MCF 10A (cell line): ENCODE results near the gene TRAPPC4. TPM values are rescaled to one million over a fixed set of nuclear protein-coding genes. Genes with fewer than 3 reads are reported as not detected.
"Not testable (repeated sequence)": the region's sequence is repeated elsewhere in the genome, so short reads cannot be mapped to it uniquely, and the experiment has no call there.

Experiments used
- Bru-seq: library from RNA; stranded (reverse); fragments of 400-500 nt; gene quantifications from one replicate; lab custom pipeline; 2021; lab: Mats Ljungman, UMichigan
- BruChase-seq, 2 experiments: library from RNA; stranded (reverse); fragments of 400-500 nt; gene quantifications; one replicate each; lab custom pipeline; 2021; lab: Mats Ljungman, UMichigan
- BruUV-seq: library from RNA; stranded (reverse); fragments of 400-500 nt; replicated peaks from 2 replicates; lab custom pipeline; 2021; lab: Mats Ljungman, UMichigan
- CTCF ChIA-PET: fragments of 300-600 bp; sonication (Branson Sonifier 250); formaldehyde crosslinking; extraction: SDS; loops from one replicate; lab custom pipeline; 2021; ENCODE audit warnings: antibody characterized with exemption, inconsistent platforms; lab: Yijun Ruan, JAX
- POLR2A ChIA-PET: fragments of 300-600, 350-650 bp; sonication (Branson Sonifier 250); formaldehyde crosslinking; extraction: SDS; loops from one replicate; lab custom pipeline; 2020; ENCODE audit warnings: antibody characterized with exemption, inconsistent platforms; lab: Yijun Ruan, JAX
- DNase-seq: peaks from one replicate; pipeline ENCODE4 v3.0.0-alpha.2; 2018; ENCODE audit not compliant: unreplicated experiment
- H3K27ac Mint-ChIP-seq: one replicate; pipeline ENCODE4 v1.8.0; 2022; ENCODE audit warnings: mild to moderate bottlenecking, low read depth, mixed read lengths; ENCODE audit not compliant: unreplicated experiment
- H3K27me3 Mint-ChIP-seq: one replicate; pipeline ENCODE4 v1.8.0; 2022; ENCODE audit warnings: mixed read lengths; ENCODE audit not compliant: insufficient read depth, unreplicated experiment
- H3K36me3 Mint-ChIP-seq: one replicate; pipeline ENCODE4 v1.8.0; 2022; ENCODE audit warnings: mild to moderate bottlenecking, moderate library complexity, mixed read lengths; ENCODE audit not compliant: insufficient read depth, unreplicated experiment
- H3K4me1 Mint-ChIP-seq: one replicate; pipeline ENCODE4 v1.8.0; 2022; ENCODE audit warnings: mixed read lengths; ENCODE audit not compliant: insufficient read depth, unreplicated experiment
- H3K4me3 Mint-ChIP-seq: one replicate; pipeline ENCODE4 v1.8.0; 2022; ENCODE audit warnings: mild to moderate bottlenecking, moderate library complexity, mixed read lengths; ENCODE audit not compliant: unreplicated experiment
- H3K9me3 Mint-ChIP-seq: one replicate; pipeline ENCODE4 v1.8.0; 2022; ENCODE audit warnings: mixed read lengths; ENCODE audit not compliant: unreplicated experiment
- intact Hi-C: fragments of 100-400 bp; cut with micrococcal nuclease; formaldehyde crosslinking; loops from 2 replicates; pipeline ENCODE4 v1.14.1; 2022
- long read RNA-seq: library from polyadenylated mRNA; stranded (forward); transcript quantifications from one replicate; pipeline ENCODE4 v2.0.0, GENCODE V29; 2022
- total RNA-seq: library from RNA; stranded (reverse); gene quantifications from 2 replicates; pipeline ENCODE4 v1.2.3, GENCODE V29; 2022
- TF ChIP-seq, protein P1 (sequence below): fragments of 200-600 bp; IDR thresholded peaks from one replicate; pipeline ENCODE4 v1.8.0; 2022; ENCODE audit warnings: antibody characterized with exemption, mild to moderate bottlenecking; ENCODE audit not compliant: unreplicated experiment

Gene TRAPPC4, protein sequence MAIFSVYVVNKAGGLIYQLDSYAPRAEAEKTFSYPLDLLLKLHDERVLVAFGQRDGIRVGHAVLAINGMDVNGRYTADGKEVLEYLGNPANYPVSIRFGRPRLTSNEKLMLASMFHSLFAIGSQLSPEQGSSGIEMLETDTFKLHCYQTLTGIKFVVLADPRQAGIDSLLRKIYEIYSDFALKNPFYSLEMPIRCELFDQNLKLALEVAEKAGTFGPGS
- total RNA-seq (78.6 and 96.5 TPM in 2 replicates), Bru-seq, nascent RNA (percentile 73 among the genes with signal in this experiment), BruChase-seq, experiment 1, labeled RNA remaining after a 6-hour chase (percentile 91 among the genes with signal in this experiment), BruChase-seq, experiment 2, labeled RNA remaining after a 2-hour chase (percentile 82 among the genes with signal in this experiment)
- long read RNA-seq, transcript TRAPPC4-214 (5 exons, 1,759 nt): major isoform, 103 of 127 reads
- long read RNA-seq, transcript TRAPPC4-205 (5 exons, 768 nt): minor isoform, 5 of 127 reads
- long read RNA-seq, partial matches to known transcripts: 0 of 127 reads
- long read RNA-seq, other reads (novel, unspliced or antisense): 8 of 127 reads

DNA sequence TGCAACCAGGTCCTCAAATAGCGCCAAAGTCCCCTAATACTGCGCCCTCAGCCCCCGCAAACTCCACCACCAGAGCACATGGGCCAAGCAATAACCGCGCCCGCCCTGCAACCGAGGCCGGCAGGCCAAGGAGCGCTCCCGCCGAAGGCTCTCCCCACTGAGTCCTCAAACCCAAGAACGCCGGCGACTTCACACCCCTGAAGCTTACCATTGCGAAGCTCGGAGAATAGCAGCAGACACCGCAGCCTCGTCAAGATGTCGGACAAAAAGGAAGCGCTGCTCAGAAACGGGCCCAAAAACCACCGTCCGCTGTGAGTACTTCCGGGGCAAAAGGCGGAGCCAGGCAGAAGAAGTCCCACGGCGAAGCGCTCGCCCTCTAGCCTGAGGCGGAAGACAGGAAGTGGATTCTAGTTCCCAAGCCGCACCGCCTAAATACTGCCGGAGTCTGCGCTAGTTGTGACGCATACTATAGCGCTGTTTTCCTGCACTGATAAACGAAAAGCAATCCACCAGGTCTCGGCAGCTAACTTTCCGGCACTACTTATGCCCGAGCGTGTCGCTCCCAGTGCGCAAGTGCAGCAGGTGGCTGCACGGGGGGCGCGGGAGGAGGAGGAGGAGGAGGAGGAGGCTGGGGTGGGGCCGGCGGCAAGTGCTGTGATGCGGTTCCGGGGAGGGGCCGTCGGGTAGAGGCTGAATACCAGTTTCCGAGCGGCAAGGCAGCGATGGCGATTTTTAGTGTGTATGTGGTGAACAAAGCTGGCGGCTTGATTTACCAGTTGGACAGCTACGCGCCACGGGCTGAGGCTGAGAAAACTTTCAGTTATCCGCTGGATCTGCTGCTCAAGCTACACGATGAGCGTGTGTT, at the start of gene TRAPPC4, which contains the start of gene RPS25:
Gene TRAPPC4 (plus strand): TSS at position 693 of the 865 bp plus-strand sequence. CDS start 30 bp downstream, at position 723.
Gene RPS25 (minus strand): TSS at position 270 of the 865 bp plus-strand sequence. CDS start 59 bp downstream, at position 211.
- H3K27me3 Mint-ChIP-seq: no peaks in the 10 kb centered on the region
- DNase-seq: peak; percentile 97
- peak within 1 kb of the TSS; percentile 98 for H3K27ac Mint-ChIP-seq
- peak within 1 kb of the TSS; percentile 94 for H3K4me3 Mint-ChIP-seq
- BruUV-seq: no TSS peak
- POLR2A ChIA-PET: interaction anchor here (0.6 to 15.1 kb wide), 26 partner anchors 10 to 616 kb away, joined by 3 to 286 read pairs (median 4); partner anchors contain the start of genes C2CD2L, CENATAC, DPAGT1 and HMBS
- TF ChIP-seq, protein P1, sequence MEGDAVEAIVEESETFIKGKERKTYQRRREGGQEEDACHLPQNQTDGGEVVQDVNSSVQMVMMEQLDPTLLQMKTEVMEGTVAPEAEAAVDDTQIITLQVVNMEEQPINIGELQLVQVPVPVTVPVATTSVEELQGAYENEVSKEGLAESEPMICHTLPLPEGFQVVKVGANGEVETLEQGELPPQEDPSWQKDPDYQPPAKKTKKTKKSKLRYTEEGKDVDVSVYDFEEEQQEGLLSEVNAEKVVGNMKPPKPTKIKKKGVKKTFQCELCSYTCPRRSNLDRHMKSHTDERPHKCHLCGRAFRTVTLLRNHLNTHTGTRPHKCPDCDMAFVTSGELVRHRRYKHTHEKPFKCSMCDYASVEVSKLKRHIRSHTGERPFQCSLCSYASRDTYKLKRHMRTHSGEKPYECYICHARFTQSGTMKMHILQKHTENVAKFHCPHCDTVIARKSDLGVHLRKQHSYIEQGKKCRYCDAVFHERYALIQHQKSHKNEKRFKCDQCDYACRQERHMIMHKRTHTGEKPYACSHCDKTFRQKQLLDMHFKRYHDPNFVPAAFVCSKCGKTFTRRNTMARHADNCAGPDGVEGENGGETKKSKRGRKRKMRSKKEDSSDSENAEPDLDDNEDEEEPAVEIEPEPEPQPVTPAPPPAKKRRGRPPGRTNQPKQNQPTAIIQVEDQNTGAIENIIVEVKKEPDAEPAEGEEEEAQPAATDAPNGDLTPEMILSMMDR: no peak
- peaks cover 22% of the 10 kb centered on the region for H3K4me1 Mint-ChIP-seq
- CTCF ChIA-PET: interaction anchor here (0.5 to 1.7 kb wide), 6 partner anchors 12 to 320 kb away, joined by 3 to 5 read pairs (median 4); no protein-coding TSS in a partner anchor
- H3K9me3 Mint-ChIP-seq: no peaks in the 10 kb centered on the region
- H3K36me3 Mint-ChIP-seq: peaks cover 86% of the 10 kb centered on the region
- intact Hi-C loops: loop anchor here (2.0 to 5.0 kb wide), 3 partner anchors 82 to 179 kb away; partner anchors contain the start of gene DPAGT1

DNA sequence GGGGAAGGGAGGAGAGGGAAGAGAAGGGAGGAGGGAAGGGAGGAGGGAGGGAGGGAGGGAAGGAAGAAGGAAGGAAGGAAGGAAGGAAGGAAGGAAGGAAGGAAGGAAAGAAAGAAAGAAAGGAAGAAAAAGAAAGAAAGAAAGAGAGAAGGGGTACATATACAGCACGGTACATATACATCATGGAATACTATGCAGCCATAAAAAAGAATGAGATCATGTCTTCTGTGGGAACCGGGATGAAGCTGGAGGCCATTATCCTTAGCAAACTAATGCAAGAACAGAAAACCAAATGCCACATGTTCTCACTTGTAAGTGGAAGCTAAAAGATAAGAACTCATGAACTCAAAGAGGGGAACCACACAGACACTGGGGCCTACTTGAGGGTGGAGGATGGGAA, 49.1 kb upstream of the TRAPPC4 start:
- H3K4me1 Mint-ChIP-seq, H3K4me3 Mint-ChIP-seq, H3K9me3 Mint-ChIP-seq, H3K27ac Mint-ChIP-seq, DNase-seq, BruUV-seq, intact Hi-C loops, H3K27me3 Mint-ChIP-seq, H3K36me3 Mint-ChIP-seq: not testable (repeated sequence)
- ChIA-PET POLR2A (interaction anchor here (0.6 kb wide), 1 partner anchor 321 kb away, joined by 3 read pairs; no protein-coding TSS in a partner anchor), CTCF (interaction anchor here (0.6 kb wide), 1 partner anchor 12 kb away, joined by 4 read pairs; no protein-coding TSS in a partner anchor)

DNA sequence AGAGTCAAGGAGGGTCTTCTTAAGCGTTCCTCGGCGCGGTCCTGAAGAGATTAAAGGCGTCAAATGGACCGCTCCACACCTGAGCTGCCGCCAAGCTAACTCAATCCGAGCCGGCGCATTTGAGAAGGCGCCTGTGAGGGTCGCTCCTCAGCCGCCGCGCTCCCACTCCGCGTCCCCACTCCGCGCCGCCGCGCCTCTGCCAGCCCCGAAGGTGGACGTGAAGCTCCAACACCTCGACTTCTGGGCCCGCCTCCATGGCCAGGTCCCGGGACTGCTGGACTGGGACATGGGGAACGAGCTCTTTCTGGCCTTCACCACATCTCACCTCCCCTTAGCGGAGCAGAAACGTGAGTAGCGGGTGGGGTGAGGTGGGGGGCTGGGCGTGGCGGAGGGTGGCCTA, 46.9 kb upstream of the TRAPPC4 start, which contains the start of gene FOXR1:
Gene FOXR1 (plus strand): TSS at position 116 of the 400 bp plus-strand sequence. CDS start 171 bp downstream, at position 287.
- ChIA-PET CTCF (interaction anchor here (0.5 kb wide), 1 partner anchor 27 kb away, joined by 3 read pairs; the partner anchor contains the start of gene CENATAC), POLR2A (no interaction called here)
- no TSS peak for BruUV-seq
- Mint-ChIP-seq H3K9me3 (no peaks in the 10 kb centered on the region), H3K27ac (no peak within 1 kb of the TSS), H3K4me3 (no peak within 1 kb of the TSS), H3K27me3 (peaks cover 12% of the 10 kb centered on the region), H3K4me1 (peaks cover 6% of the 10 kb centered on the region), H3K36me3 (no peaks in the 10 kb centered on the region)
- no peak for DNase-seq
- intact Hi-C loops: no loop called here
- TF ChIP-seq, protein P1: no peak

DNA sequence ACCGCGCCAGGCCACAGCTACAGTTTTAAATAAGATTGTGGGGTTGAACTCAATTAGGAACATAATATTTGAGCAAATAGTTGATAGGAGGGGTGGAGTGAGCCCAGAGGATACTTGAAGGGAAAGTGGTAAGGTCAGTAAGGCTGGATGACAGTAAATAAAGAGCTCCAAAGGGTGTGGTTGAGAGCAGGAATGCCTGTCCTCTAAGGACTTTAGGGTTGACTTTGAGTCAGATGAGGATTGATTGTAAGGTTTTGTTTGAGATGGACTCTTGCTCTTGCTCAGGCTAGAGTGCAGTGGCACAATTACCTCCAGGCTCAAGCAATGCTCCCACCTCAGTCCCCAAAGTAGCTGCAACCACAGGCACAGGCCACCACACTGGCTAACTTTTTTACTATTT, 44.6 kb upstream of the TRAPPC4 start:
- TF ChIP-seq, protein P1: no peak
- H3K4me3 Mint-ChIP-seq: no peak overlapping the region
- H3K27ac Mint-ChIP-seq: no peak overlapping the region
- H3K9me3 Mint-ChIP-seq: no peaks in the 10 kb centered on the region
- H3K27me3 Mint-ChIP-seq: peaks cover 12% of the 10 kb centered on the region
- peaks cover 6% of the 10 kb centered on the region for H3K4me1 Mint-ChIP-seq
- BruUV-seq: no TSS peak
- no peak for DNase-seq
- ChIA-PET CTCF (interaction anchor here (0.7 kb wide), 1 partner anchor 184 kb away, joined by 3 read pairs; no protein-coding TSS in a partner anchor), POLR2A (interaction anchor here (0.8 kb wide), 1 partner anchor 43 kb away, joined by 3 read pairs; no protein-coding TSS in a partner anchor)
- intact Hi-C loops: no loop called here
- H3K36me3 Mint-ChIP-seq: no peaks in the 10 kb centered on the region
